MCF 10A (cell line): ENCODE data around the gene CDX4. TPM values are rescaled to one million over a fixed set of nuclear protein-coding genes. Genes with fewer than 3 reads are reported as not detected.

Source experiments
- BruUV-seq: library from RNA; stranded (reverse); fragments of 400-500 nt; replicated peaks from 2 replicates; lab custom pipeline; 2021; lab: Mats Ljungman, UMichigan
- CTCF ChIA-PET: fragments of 300-600 bp; sonication (Branson Sonifier 250); formaldehyde crosslinking; extraction: SDS; loops from one replicate; lab custom pipeline; 2021; ENCODE audit warnings: antibody characterized with exemption, inconsistent platforms; lab: Yijun Ruan, JAX
- POLR2A ChIA-PET: fragments of 300-600, 350-650 bp; sonication (Branson Sonifier 250); formaldehyde crosslinking; extraction: SDS; loops from one replicate; lab custom pipeline; 2020; ENCODE audit warnings: antibody characterized with exemption, inconsistent platforms; lab: Yijun Ruan, JAX
- DNase-seq: peaks from one replicate; pipeline ENCODE4 v3.0.0-alpha.2; 2018; ENCODE audit not compliant: unreplicated experiment
- H3K27ac Mint-ChIP-seq: one replicate; pipeline ENCODE4 v1.8.0; 2022; ENCODE audit warnings: mild to moderate bottlenecking, low read depth, mixed read lengths; ENCODE audit not compliant: unreplicated experiment
- H3K27me3 Mint-ChIP-seq: one replicate; pipeline ENCODE4 v1.8.0; 2022; ENCODE audit warnings: mixed read lengths; ENCODE audit not compliant: insufficient read depth, unreplicated experiment
- H3K36me3 Mint-ChIP-seq: one replicate; pipeline ENCODE4 v1.8.0; 2022; ENCODE audit warnings: mild to moderate bottlenecking, moderate library complexity, mixed read lengths; ENCODE audit not compliant: insufficient read depth, unreplicated experiment
- H3K4me1 Mint-ChIP-seq: one replicate; pipeline ENCODE4 v1.8.0; 2022; ENCODE audit warnings: mixed read lengths; ENCODE audit not compliant: insufficient read depth, unreplicated experiment
- H3K4me3 Mint-ChIP-seq: one replicate; pipeline ENCODE4 v1.8.0; 2022; ENCODE audit warnings: mild to moderate bottlenecking, moderate library complexity, mixed read lengths; ENCODE audit not compliant: unreplicated experiment
- H3K9me3 Mint-ChIP-seq: one replicate; pipeline ENCODE4 v1.8.0; 2022; ENCODE audit warnings: mixed read lengths; ENCODE audit not compliant: unreplicated experiment
- intact Hi-C: fragments of 100-400 bp; cut with micrococcal nuclease; formaldehyde crosslinking; loops from 2 replicates; pipeline ENCODE4 v1.14.1; 2022
- total RNA-seq: library from RNA; stranded (reverse); gene quantifications from 2 replicates; pipeline ENCODE4 v1.2.3, GENCODE V29; 2022
- TF ChIP-seq, protein P1 (sequence below): fragments of 200-600 bp; IDR thresholded peaks from one replicate; pipeline ENCODE4 v1.8.0; 2022; ENCODE audit warnings: antibody characterized with exemption, mild to moderate bottlenecking; ENCODE audit not compliant: unreplicated experiment

The CDX4 gene
- total RNA-seq, 1 experiment from 2014 or later = not detected

DNA sequence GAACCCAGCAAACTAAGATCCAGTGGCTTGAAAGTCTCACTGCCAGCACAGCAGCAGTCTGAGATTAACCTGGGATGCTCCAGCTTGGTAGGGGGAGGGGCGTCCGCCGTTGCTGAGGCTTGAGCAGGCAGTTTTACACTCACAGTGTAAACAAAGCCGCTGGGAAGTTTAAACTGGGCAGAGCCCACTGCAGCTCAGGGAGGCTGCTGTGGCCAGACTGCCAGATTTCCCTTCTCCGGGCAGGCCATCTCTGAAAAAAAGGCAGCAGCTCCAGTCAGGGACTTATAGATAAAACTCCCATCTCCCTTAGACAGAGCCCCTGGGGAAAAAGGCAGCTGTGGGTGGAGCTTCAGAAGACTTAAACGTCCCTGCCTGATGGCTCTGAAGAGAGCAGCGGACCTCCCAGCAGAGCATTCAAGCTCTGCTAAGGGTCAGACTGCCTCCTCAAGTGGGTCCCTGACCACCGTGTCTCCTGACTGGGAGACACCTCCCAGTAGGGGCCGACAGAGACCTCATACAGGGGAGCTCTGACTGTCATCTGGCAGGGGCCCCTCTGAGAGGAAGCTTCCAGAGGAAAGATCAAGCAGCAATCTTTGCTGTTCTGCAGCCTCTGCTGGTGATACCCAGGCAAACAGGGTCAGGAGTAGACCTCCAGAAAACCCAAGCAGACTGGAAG, 45.1 kb upstream of the CDX4 start:
- intact Hi-C loops = no loop called here
- DNase-seq = no peak
- Mint-ChIP-seq H3K4me3 (no peak overlapping the region), H3K36me3 (no peaks in the 10 kb centered on the region), H3K27ac (no peak overlapping the region), H3K27me3 (peaks cover 65% of the 10 kb centered on the region), H3K4me1 (no peaks in the 10 kb centered on the region), H3K9me3 (no peaks in the 10 kb centered on the region)
- TF ChIP-seq, protein P1, sequence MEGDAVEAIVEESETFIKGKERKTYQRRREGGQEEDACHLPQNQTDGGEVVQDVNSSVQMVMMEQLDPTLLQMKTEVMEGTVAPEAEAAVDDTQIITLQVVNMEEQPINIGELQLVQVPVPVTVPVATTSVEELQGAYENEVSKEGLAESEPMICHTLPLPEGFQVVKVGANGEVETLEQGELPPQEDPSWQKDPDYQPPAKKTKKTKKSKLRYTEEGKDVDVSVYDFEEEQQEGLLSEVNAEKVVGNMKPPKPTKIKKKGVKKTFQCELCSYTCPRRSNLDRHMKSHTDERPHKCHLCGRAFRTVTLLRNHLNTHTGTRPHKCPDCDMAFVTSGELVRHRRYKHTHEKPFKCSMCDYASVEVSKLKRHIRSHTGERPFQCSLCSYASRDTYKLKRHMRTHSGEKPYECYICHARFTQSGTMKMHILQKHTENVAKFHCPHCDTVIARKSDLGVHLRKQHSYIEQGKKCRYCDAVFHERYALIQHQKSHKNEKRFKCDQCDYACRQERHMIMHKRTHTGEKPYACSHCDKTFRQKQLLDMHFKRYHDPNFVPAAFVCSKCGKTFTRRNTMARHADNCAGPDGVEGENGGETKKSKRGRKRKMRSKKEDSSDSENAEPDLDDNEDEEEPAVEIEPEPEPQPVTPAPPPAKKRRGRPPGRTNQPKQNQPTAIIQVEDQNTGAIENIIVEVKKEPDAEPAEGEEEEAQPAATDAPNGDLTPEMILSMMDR = no peak
- POLR2A ChIA-PET = no interaction called here
- no TSS peak for BruUV-seq
- CTCF ChIA-PET = interaction anchor here (0.6 to 0.7 kb wide), 2 partner anchors 12 to 349 kb away, joined by 3 read pairs; no protein-coding TSS in a partner anchor

DNA sequence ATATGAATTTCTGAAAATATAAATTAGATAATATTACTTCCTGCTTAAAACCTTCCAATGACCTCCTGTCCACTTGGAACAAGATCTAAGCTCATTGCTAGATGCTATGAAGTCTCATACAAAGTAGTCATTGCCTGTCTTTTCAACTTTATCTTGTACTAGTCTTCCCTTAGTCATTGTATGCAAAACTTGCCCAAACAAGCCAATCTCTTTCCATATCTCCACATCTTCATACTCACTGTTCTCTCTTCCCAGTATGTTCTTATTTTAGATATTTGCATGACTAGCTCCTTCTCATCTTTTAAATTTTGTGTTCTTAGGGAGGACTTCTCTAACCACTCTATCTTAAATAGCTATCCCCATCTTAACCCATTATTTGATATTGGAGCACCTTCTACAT, 33.9 kb upstream of the CDX4 start:
- POLR2A ChIA-PET = interaction anchor here (0.7 kb wide), 1 partner anchor 24 kb away, joined by 3 read pairs; no protein-coding TSS in a partner anchor
- TF ChIP-seq, protein P1 = no peak
- DNase-seq = no peak
- Mint-ChIP-seq H3K27me3 (peaks cover 27% of the 10 kb centered on the region), H3K9me3 (peaks cover 19% of the 10 kb centered on the region), H3K4me1 (no peaks in the 10 kb centered on the region), H3K36me3 (no peaks in the 10 kb centered on the region), H3K4me3 (no peak overlapping the region), H3K27ac (no peak overlapping the region)
- intact Hi-C loops = no loop called here
- CTCF ChIA-PET = no interaction called here
- no TSS peak for BruUV-seq

DNA sequence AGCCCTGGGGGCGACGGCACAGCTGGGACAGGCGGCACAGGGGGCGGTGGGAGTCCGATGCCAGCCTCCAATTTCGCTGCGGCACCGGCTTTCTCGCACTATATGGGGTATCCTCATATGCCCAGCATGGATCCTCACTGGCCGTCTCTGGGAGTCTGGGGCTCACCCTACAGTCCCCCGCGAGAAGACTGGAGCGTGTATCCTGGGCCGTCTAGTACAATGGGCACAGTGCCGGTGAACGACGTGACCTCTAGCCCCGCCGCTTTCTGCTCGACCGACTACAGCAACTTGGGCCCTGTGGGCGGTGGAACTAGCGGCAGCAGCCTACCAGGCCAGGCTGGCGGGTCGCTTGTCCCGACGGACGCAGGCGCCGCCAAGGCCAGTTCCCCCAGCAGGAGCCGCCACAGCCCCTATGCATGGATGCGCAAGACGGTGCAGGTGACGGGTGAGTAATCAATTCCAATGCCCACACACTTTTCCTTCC, 500 bp downstream of the CDX4 start:
- Mint-ChIP-seq H3K27ac (no peak overlapping the region), H3K9me3 (peaks cover 12% of the 10 kb centered on the region), H3K4me1 (no peaks in the 10 kb centered on the region), H3K36me3 (no peaks in the 10 kb centered on the region), H3K4me3 (no peak overlapping the region), H3K27me3 (peaks cover 93% of the 10 kb centered on the region)
- BruUV-seq = no TSS peak
- TF ChIP-seq, protein P1 = no peak
- ChIA-PET POLR2A (no interaction called here), CTCF (no interaction called here)
- no peak for DNase-seq
- intact Hi-C loops = no loop called here

GRCh38 chrX:73448379-73448778, 1.5 kb downstream of the CDX4 start:
- H3K27me3 Mint-ChIP-seq = peaks cover 93% of the 10 kb centered on the region
- DNase-seq = no peak
- no peak overlapping the region for H3K4me3 Mint-ChIP-seq
- peaks cover 8% of the 10 kb centered on the region for H3K9me3 Mint-ChIP-seq
- H3K4me1 Mint-ChIP-seq = no peaks in the 10 kb centered on the region
- TF ChIP-seq, protein P1 = no peak
- POLR2A ChIA-PET = no interaction called here
- H3K27ac Mint-ChIP-seq = no peak overlapping the region
- no TSS peak for BruUV-seq
- H3K36me3 Mint-ChIP-seq = no peaks in the 10 kb centered on the region
- CTCF ChIA-PET = no interaction called here
- intact Hi-C loops = no loop called here
